D341Med (cell line): ENCODE data around the gene RIPOR1.
"Not testable (repeated sequence)": the region's sequence is repeated elsewhere in the genome, so short reads cannot be mapped to it uniquely, and the experiment has no call there.

ENCODE experiments used
- DNase-seq: peaks from one replicate; pipeline ENCODE4 v3.0.0; 2012; ENCODE audit warnings: low spot score

RIPOR1 gene

DNA sequence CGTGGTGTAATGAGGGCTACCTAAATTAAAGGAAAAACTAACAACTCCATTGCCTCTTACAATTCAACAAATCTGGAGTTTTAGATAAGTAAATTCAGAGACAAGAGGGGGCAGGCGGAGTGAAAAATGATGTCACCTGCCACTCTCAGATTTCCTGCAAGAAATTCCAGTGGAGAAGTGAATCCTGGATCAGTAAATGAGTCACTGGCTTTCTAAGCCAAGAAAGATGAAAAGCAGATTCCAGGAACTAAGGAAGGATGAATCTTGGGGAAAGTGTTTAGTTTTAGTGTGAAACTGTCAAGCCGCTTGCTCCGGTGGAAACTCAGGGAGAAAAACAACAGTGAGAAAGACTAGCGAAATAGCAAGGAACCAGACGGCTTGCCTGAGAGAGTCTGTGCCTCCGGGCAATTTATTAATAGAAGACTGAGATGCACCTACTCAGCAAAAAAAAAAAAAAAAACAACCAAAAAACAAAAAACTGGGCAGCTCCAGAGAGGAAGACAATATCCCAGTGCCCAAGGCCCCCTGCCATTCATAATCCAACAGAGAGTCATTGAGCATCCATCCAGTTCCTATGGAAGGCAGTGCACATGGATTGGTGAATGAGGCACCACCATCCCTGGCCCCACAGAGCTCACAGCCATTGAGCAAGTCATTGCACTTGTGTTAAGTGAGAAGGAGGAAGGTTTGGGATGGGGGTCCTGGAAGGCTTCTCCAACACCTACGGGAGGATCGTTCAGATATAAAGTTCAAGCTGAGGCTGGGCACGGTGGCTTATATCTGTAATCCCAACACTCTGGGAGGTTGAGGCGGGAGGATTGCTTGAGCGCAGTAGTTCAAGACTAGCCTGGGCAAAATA lies 12.1 kb upstream of the RIPOR1 start:
- DNase-seq = no peak

DNA sequence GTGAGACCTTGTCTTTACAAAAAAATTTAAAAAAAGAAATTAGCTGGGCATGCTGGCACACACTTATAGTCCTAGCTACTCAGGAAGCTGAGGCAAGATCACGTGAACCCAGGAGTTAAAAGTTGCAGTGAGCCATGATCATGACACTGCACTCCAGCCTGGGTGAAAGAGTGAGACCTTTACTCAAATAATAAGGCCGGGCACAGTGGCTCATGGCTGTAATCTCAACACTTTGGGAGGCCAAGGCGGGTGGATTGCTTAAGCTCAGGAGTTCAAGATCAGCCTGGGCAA lies 11.5 kb upstream of the RIPOR1 start:
- no peak for DNase-seq

DNA sequence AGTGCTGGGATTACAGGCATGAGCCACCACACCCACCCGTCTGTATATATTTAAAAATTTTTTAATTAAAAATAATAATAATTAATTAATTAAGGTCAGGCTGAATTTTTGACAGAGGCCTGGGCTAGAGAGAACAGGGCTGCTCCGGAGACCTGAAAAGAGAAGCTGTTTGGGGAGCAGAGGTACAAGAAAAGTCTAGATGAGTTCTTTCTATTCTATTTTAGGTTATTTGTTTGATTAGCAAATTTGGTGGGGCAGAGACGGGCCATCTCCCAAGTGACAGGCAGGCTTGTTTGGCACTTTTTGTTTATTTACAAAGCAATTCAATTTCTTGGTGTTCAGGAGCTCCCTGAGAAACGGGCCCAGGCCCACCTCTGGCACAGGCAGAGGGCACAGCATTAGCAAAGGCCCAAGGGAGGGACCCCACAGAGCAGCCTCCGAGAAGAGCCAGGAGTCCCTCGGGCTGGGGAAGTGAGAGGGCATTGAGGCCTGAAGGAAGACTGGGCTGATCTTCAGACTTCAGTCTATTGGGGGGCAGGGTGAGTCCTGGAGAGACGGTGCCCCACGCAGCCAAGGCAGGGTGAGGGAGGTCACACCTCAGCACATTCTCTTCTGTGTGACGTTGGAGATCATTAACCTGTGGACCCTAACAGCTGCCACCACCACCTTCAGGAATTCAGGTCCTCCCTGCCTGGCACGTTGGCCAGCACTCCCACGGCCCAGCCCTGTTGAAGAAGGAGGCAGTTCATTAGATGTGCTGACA lies 10.8 kb upstream of the RIPOR1 start:
- DNase-seq = no peak

DNA sequence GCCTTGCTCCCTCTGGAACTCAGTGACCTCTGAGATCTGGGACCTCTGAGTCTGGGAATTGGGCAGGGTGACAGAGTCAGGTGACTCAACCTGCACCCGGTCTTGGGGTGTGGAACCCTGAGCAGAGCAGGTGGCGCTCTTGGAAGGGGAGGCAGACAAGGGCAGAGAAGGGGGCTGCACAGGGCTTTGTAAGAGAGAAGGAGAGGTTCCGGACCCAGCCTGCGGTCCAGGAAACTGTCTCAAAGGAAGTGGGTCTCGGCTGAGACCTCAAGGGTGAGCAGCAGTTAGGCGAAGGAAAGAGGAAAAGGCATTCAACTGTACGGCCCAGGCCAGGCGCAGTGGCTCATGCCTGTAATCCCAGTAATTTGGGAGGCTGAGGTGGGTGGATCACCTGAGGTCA lies 10.0 kb upstream of the RIPOR1 start:
- no peak for DNase-seq

DNA sequence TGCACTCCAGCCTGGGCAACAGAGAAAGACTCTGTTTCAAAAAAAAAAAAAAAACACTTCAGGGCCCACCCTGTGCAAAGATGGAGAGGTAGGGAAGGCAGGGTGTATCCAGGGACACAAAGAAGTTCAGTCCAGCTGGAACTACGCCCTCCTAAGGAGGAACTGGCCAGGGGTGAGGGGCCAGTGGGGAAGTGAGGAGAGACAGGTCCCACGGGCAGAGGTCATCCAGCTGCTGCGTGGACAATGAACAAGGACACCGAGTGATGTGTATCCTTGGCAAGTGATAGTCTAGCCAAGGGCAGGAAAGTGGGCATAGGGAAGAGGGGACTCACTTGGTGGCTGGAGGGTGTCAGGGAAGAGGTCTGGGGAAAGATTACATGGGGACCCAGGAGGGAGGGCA lies 9.4 kb upstream of the RIPOR1 start:
- DNase-seq = no peak

DNA sequence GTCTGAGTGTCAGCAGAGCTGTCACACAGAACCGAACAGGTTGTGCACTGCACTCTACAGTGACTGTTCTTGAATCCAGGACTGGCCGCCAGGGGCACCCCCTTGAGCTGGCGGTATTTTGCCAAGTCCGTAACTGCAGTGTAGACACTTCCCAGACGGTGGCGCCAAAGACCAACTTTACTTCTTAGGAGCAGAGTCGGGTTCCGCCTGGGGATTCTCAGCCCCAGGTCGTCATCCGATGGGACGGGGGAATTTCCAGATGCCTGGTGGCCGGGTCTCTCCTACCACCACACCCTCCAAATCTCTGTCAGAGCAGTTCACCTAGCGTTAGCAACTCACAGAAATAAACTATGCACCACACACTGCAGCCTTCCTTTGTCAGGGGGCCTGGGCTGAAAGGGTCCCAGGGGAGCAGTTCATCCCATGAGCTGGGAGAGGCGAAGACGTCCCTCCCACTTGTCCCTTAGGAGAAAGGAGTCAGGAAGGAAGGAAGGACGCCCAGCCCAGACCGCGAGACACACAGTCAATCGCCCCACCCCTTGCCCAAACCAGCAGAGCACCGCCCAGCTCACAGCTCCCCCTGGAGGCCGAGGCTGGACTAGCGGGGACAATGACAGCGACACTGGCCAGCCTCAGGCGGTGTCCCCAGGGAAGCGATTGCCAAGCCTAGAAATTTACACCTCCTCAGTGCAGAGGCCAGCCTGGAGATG lies 7.4 kb upstream of the RIPOR1 start:
- DNase-seq = peak; percentile 91

DNA sequence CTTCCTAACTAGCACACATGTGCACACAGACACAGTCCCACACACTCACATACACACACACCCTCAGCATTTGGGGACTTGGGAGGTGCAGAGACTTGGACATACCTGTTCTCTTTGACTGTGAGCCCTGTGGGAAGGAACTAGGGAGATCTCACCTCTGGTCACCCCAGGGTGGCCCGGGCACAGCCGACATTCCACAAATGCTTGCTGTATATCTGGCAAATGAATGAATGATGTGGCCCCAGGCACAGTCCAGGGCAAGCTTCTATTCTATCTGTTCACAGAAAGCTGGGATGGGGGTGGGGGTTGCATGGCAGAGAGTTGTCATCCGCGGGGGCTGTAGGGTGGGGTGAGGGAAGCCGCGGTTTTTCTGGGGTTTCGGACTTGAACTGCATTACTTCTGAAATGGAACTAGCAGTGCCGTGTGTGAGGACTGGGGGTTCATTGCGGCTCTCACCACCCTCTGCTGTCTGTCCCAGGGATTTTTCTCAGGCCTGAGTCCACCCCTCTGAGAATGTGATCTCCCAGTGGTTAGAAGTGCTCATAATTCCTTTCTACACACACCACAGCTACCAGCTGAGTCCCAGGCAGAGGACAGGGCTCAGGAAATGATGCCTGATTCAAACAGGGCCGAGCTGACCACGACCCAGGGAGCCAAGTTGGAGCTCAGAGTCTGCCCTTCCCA lies 3.3 kb upstream of the RIPOR1 start:
- DNase-seq = no peak

DNA sequence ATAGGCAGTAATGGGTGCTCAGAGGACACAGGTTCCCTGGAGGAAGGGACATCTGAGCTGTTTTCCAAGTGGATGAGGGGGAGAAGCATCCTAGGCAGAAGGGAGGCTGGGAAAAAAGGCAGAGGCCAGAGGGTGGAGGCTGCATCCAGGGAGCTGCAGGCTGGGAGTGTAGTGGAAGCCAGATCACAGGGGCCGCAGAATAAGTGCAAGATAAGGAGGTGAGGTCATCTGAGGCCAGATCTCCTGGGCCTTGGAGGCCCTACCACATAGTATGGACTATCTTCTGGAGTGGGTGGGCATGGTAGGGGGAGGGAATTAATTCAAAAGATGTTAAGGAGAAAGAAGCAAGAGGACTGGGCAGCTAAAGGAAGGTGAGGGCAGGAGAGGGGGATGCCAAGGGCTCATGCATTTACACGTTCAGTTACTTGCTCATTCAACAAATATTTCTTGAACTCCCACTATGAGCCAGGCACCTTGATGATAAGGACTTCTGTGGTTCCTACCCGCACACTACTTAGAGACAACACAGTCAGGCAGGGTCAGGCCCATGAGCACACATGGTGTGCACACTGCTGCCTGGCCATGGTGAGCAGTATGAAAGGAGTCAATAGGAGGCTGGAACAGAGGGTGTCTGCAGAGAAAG lies 2.4 kb upstream of the RIPOR1 start:
- no peak for DNase-seq

DNA sequence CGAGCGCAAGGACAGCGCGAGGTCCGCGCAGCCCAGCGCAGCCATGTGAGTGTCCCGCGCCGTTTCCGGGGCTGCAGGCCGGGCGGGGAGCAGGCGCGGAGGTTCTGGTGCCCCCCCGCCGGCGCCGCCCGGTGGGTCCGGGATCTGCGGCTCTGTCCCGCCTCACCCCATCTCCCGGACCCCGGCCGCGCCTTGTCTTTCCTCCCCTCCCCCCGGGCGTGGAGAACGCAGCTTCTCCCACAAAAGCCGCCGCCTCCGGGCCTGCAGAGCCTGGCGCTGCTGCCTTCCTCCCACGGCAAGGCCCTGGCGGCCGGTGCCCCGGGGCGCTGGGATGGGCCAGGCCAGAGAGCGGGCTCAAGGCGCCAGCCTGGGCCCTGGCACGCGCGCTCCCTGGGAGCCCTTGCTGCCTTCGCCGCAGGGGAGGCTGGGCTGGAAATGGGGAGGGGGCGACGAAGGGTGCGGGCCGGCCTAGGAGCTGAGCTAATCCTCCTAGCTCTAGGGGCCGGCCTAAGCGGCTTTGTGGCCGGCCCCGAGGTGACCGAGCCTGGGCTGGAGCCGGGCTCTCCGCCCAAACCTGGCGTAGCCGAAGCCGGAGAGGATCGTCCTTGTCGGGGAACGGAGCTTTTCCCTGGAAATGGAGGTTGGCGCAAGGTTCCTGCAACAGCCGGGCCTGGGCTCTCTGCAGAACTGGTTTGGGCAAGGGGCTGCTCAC lies 397 bp downstream of the RIPOR1 start:
- peak; percentile 78 for DNase-seq

DNA sequence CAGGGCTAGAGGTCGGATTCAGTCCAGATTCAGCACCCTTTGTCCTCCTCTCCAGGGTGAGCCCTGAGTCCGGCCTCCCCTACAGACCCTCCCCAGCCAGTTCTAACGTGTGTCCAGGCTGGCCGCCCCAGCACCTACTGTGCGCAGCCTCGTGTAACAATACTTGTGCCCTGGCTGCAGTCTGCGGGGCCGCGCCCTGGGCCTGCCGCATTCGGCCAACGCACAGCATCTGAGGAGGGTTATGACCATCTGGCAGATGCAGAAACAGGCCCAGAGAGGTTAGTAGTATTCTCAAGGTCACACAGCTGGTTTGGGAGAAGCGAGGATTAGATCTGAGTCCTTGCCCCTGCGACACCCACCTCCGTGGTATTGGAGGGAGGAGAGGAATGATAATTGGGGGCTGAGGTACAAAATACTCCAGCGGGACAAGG lies 968 bp downstream of the RIPOR1 start:
- no peak for DNase-seq

DNA sequence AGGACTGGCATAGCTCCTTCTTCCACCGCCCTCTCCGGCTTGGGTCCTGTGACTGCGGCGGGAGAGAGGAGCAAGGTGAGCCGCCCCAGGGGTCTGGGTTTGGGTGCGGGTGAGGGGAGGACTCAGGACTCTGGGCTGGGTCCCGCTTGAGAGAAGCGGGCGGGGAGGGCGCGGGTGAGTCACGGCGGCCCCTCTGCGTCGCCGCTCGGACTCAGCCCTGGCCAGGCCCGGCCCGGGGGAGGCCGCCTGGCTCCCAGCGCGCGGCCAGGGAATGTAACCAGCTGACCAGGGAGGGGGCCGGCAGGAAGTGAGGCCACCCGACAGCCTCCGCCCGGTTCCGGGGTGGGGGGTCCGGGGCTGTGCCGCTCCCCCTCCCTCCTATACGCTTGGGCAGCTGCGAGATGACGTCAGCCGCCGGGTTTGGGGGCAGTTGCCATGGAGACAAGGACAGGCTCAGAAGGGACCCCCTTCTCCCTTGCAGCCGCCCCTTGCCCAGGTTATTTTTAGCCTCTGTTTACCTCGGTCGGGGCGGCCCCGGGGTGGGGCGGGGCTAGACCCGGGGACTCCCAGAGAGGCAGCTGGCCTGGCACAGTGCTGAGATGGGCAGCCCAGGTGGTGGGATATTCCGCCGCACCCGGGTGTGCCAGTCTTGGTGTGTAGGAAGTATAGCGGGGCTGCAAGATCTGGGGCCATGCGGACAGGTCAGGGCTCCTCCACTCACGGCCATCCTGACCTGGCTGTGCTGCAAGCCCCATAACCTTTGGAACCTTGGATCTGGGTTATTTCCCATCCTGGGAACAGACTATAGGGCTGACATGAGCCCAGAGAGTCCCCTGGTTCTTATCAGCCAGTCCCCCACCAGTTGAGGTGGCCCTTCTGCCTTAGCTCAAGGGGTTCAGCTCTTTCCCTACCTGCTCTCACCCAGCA lies 1.6 kb downstream of the RIPOR1 start:
- no peak for DNase-seq

DNA sequence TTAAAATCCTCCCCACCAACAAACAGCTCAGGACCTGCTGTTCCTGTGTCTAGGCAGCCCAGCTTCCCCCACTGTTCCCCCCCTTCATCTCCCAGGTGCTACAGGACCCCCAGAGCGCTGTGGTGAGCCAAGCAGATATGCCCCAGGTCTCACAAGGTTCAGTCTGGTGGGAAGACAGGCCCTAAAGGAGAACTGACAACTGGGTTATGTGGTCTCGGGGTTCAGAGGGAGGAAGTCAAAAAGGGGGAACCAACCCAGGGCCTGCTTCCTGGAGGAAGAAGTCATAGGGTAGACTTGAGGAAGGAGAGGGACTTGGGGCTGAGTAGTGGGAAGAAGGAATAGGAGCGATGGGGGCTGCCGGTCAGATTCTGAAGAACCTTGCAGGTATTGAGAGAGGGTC lies 2.6 kb downstream of the RIPOR1 start:
- no peak for DNase-seq

DNA sequence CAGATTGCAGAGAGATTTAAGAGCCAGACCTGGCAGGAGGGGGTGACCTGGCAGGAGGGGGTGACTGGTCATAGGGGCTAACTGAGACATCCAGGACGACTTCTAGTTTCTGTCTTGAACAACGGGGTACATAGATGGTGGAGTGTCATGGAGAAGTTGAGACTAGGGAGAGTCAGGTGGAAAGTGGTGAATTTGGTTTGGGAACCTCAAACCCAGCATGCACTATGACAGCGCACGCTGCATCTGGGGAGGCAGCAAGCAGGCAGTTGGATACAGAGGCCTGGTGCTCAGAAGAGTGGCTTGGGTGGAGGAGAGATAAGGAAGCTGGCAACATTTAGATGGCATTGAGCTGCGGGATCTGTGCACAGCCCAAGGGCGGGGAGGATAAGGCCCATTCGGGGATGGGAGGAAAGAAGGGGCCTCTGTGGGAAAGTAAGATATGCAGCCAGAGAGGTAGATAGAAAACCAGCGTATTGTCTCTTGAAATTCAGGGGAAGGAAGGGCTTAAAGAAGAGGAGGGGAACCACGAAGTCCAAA lies 4.5 kb downstream of the RIPOR1 start:
- DNase-seq = no peak

DNA sequence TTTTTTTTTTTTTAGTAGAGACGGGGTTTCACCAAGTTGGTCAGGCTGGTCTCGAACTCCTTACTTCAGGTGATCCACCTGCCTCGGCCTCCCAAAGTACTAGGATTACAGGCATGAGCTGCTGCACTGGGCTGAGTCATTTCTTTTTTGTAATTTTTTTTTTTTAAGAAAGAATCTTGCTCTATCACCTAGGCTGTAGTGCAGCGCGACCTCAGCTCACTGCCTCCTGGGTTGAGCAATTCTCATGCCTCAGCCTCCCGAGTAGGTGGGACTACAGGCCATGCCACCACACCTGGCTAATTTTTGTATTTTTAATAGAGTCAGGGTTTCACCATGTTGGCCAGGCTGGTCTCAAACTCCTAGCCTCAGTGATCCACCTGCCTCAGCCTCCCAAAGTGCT lies 5.4 kb downstream of the RIPOR1 start:
- not testable (repeated sequence) for DNase-seq

DNA sequence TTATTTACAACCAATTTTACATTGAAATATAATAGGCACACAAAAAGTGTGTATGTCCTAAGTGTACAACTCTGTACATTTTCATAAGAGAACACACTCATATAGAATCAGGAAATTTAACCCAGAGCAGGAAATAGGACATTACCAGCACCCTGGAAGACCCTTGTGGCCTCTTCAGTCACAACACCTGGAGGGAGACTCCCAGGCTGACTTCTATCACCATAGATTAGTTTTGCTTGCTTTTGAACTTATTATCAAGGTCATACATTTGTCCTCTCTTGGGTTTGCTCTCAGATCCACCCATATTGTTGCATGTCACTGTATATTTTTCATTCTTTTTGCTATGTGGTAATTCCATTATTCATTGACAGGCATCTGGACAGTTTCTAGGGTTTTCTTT lies 5.8 kb downstream of the RIPOR1 start:
- no peak for DNase-seq

DNA sequence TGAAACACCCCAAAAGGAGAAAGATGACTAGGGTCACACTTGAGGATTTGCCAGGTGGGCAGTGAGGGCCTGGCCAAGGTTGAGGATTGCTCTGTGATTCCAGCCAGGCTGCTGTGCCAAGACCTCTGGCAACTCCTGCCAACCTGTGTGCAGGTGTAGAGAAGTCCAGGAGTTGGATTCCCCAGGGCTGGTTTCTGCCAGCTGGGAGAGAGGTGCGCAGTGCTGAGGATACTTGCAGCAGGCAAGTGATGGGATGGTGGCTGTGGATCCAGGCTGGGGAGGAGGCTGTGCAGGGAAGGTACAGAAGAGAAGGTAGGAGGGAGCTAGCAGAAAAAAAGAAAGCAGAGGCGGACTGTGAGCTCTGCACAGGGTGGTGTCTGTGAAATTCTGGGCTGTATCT lies 6.6 kb downstream of the RIPOR1 start:
- DNase-seq = no peak

DNA sequence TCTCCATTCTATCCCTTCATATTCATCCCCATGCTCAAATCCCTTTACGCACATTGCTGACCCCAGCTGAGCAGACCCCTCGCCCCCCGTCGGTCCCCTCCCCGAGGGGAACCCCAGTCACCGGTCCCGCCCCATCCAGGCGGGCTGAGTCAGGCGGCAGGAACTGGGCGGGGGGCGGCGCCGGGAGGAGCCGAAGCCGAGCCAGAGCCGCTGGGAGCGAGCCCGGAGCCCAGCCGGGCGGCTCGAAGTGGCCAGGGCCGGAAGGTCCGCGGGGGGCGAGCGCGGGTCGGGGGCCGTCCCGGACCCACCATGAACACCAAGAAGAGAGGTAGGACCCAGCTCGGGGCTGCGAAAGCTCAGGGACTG lies 8.6 kb downstream of the RIPOR1 start:
- DNase-seq = no peak

DNA sequence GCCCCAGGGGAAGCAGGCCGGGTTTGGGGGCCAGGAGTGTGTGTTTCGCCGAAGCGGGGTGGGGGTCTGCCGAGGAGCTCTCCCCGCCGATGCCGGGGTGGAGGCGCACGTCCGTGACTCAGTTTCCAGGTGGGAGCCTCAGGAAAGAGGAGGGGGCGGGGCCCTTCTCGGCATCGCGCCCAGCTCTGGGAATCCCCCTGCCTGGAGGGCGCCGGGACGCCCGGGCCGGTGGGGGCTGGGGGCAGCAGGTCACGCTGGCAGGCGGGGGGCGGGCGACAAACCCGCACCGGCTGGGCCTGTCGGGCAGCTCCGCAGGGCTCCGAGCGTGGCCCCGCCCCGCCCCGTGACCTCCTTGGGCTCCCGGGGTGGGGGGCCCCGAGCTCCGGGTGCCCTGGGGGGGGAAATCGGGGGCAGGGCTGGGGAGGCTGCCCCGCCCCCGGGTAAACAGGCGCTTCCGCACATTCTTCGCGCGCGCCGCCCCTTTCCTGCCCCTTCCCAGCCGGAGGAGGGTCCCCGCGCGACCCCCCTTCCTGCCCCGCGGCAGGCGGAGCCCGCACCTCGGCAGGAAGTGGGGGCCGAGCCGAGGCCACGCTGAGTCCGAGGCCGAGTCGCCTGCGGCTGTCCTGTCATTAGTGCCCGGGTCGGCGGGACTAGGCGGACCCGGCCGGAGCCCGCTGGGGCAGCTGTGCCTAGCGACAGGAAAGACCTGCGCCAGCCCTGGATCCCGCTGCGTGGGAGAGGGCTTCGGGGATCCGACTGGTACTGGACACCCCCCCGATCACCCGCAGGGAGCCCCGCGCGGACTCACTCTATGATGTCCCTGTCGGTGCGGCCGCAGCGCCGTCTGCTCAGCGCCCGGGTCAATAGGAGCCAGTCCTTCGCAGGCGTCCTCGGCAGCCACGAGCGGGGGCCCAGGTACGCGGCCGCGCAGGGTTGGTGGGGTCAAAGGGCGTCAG lies 9.3 kb downstream of the RIPOR1 start:
- no peak for DNase-seq

DNA sequence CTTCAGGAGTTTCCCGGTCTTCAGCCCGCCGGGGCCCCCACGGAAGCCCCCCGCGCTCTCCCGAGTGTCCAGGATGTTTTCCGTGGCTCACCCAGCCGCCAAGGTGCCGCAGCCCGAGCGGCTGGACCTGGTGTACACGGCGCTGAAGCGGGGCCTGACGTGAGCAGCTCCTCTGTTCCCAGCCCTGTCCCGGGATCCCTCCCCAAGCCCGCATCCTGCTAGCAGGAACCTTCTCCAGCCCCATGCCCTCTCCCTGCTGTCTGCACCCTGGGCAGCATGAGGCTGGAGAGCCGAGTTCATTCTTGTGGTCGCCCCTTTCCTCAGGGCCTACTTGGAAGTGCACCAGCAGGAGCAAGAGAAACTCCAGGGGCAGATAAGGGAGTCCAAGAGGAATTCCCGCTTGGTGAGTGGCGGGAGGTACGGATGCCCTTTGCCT lies 10.1 kb downstream of the RIPOR1 start:
- DNase-seq = no peak
